Measurements from ENCODE around the gene IFI27L1.
"Not testable (repeated sequence)": the region's sequence is repeated elsewhere in the genome, so short reads cannot be mapped to it uniquely, and the experiment has no call there.

IFI27L1 gene

DNA sequence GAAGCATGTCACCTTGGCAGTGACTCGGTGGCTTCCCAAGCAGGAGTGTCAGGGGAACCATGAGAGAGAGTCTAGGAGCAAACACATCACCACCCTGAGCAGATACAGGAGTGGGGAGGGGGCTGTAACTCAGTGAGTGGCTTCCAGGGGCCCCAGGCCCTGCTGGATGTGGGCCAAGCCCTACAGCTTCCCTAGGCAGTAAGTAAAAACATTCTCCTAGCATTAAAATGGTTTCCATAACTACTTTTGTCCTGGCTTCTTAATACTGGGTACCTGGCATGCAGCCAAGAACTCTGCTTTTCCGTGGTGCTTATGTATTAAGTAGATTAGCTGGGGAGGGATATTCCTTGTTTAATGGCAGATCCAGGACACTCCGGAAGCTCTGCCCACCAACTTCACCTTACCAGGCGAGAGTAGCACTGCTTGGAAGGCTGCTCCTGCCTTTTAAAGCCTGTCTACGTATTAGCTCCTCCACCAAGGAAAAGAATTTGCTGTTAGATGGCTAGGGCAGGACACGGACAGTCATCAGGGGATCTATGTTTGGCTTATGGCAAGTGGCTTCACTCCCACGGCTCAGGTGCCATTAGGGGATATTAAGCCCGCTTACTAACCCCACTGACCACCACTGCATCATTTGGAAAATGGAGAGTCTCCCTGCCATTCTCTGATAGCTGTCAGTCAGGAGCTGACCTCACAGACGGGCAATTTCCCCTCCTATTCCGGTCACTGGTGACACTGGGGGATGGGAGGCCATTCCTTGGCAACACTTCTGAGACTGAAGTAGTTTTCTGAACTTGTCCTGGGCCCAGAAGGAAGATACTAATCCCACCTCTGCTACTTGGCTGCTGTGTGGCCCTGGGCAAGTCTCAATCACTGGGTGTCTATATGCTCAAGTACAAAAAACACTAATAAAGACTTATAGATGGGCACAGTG, 32.2 kb upstream of the IFI27L1 start:
- no peak for DNase-seq

DNA sequence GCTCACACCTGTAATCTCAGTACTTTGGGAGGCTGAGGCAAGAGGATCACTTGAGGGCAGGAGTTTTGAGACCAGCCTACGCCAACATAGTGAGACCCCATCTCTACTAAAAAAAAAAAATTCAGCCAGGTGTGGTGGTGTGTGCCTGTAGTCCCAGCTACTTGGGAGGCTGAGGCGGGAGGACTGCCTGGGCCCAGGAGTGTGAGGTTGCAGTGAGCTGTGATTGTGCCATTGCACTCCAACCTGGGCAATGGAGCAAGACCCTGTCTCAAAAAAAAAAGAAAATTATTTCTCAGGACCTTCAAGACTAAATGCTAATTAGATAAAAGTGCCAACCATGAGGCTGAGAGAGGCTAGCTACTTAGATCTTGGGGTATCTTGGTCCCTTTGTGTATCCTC, 31.5 kb upstream of the IFI27L1 start:
- DNase-seq = no peak

DNA sequence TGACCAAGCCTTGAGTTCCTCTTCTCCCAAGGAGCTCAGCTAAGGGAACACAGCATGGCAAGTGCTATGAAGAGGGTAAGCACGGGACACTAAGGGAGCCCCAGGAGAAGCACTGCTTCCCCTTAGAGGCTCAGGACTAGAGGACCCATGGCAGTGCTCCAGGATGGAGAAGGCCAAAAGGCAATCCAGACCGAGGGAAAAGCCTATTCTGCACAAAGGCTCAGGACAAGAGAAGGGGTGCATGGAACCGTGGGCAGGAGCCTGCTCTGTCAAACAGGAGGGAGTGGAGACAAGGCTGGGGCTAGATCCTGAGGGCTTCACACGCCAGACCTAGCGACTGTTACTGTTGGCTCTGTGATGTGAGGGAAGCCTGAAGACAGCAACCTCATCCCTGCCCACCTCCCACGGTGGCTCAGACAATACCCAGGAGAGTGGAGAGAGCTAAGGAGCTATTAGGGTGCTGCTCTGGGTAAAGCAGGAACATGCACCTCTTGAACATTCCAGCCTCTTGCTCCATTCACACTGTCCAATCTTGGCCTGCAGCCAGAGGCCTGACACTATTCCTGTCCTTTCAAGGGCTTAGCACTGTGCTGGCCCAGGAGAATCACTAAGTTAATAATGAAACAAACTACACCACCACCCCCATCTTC, 30.8 kb upstream of the IFI27L1 start:
- DNase-seq = no peak

DNA sequence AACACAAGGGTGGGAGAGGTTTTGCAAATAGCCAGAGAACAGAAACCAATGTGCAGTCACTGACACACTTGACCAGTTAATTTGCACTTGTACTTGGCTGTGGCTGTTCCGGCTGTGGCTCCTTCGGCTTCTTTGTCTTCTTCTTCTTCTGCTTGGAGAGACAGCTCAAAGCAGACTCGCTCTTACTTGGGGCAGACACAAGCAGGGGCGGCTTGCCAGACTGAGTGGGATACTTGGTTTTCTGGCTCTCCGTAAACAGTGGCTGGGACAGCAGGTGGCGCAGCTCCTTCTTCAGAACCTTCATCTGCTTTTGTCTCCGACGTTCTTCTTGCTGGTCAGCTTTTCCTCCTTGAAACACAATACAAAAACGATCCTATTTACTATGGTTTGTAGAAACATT, 30.0 kb upstream of the IFI27L1 start:
- peak; percentile 5 for DNase-seq

DNA sequence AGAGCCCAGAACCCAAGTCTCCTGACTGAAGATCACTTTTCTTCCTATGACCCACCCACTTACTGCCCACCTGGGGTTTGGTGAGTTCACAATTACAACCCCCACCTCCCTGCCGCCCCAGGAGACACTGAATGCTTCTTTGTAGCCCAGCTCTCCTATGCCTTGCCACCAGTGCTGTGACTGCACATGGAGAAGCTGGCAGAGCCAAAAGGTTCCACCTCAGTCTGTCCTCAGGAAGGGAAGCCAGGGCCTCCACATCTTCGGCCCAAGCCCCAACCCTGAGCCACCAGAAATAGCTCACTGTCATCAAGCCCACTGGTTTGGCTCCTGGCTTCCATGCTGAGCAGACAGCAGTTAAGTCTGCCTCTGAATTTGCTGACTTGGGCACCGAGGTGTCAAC, 29.3 kb upstream of the IFI27L1 start:
- DNase-seq = no peak

DNA sequence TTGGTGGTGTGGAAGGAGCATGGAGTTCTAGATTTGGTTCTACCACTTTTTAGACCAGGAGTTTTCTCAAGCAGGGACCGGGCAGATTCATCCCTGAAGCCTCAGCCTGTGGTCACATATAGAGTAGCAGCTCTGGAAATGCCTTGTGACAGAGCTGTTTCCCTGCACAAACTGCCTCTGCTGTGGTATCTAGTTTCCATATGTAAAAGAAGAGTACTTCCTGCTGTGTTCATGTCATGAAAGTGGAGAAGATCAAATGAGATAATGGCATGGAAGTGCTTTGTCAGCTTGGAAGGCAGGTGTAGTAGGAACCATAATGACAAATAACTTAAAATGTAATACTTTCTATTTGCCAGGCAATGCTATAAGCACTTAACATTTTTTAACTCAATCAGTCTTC, 28.9 kb upstream of the IFI27L1 start:
- DNase-seq = peak; percentile 6

DNA sequence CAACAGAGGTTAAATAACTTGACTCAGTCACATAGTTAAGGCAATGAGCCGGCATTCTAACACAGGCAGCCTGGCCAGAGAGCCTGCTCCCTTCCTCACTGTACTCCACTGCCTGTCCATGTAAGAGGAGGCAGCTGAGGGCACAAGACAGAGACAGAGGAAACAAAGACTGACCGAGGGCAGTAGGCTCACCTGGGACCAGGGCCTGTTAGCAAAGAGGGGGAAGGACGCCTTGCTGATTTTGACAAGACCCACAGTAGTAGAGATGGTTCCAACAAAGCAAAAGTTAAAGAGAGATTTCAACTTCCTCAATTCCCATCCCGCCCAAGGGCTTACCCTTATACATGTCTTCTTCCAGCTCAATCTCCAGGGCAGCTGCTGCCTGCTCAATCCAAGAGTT, 28.4 kb upstream of the IFI27L1 start:
- no peak for DNase-seq

DNA sequence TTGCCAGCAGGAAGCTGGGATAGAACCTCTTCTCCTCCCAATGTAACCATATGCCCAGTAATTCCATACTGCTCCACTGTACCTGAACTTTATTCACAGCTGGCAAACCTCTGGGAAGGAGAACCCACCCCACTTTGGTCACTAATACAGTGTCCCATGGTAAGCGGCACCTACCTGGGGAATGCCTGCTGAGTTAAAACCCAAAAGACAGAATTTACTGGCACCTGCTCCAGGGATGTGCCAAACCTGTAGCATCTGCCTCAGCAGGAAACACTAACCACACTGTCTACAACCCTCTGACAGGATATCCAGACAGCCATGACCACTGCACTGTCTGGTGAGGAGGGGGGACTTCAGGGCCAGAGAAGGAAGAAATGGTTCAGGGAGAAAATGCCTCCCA, 26.7 kb upstream of the IFI27L1 start:
- DNase-seq = no peak

DNA sequence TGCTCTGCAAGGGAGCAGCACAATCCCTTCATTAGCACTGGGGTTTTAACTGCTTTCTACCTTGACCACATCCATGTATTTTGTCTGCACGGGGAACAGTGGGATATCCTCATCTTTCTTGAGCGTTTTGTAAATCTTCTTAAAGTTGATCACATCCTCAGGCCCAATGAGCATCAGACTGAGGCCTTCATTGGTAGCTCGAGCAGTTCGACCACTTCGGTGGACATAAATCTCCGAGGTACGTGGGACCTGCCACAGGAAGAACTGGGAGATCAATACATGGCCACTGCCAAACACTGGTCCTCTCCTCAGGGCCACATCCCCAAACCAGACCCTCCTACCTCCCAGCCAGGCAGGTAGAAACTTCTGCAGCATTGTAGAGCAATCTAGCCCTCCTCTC, 26.2 kb upstream of the IFI27L1 start:
- DNase-seq = no peak

DNA sequence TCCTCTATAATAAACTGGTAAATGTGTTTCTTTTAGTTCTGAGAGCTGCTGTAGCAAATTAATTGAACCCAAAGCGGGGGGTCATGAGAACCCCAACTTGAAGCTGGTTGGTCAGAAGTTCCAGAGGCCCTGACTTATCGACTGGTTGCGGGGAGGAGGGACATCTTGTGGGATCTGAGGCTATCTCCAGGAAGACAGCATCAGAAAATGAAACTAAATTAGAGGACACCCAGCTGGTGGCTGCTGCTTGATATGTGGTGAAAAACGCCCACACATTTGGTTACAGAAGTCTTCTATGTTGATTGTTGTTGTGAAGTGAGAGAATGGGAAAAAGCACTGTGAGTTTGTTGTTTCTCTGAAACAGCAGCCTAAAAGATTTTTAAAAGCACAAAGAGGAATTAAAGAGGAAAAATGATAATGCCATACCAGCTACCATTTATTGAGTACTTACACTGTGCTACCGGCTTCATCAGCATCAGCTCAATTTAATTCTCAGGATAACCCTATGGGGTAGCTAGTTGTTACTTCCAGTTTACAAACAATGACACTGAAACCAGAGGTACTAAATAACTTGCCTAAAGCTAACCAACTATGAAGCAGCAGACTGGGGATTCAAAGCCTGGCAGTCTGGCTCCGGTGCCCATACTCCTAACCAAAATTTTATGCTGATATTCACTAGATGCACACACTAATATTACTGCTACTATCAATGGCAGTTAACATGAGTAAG, 24.4 kb upstream of the IFI27L1 start:
- no peak for DNase-seq

DNA sequence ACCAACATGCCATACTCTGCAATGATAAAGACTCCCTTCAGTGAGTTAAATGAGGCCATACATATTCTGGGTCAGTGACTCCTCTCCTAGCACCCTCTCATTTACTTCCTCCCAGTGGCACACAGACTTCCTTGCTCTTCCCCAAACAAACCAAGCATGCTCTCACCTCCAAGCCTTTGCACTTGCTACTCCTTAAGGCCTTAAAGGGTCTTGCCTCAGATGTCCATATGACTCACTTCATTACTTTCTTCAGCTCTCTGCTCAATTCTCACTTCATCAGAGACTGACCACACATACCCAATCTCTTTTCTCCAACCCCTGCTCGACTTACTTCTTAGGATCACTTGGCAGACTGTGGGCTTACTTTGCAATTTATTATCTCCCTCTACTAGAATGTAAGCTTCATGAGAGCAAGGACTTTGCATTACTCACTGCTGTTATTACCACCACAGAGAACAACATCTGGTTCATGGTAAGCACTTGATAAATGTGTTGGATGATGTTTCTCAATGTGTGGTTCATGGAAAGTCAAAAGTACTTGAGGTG, 22.9 kb upstream of the IFI27L1 start:
- no peak for DNase-seq

DNA sequence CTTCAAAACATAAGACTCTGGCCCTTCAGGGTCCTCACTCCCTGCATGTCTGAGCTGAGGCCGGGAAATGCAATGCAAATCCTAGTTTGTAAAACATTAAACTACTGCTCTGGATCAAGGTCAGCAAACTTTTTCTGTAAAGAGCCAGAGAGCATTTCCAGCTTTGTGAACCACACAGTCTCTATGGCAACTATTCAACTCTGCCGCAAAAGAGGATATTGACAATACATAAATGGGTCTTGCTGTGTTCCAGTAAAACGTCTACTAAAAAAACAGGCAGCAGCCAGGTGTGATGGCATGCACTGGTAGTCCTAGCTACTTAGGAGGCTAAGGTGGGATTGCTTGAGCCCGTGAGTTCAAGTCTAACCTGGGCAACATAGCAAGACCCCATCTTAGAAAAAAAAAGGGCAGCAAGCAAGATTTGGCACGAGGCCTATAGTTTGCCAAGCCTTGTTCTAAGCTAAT, 22.4 kb upstream of the IFI27L1 start:
- no peak for DNase-seq

DNA sequence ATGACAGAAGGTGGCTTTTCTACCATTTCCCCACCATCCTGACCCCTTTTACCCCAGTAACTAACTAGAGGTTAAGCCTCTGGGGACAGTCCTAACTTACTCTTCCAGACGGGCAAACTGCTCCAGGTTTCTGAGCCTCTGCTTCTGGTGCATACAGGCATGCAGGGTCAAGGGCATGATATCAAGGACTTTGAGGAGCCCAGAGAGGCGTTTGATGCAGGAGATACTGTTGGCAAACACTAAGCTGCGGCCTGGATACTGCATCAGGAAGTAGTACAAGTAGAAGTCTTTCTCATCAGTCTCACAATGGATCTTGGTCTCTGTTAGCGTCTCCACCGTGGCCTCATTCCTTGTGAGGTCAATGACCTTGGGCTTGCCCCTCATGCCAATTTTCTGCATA, 21.1 kb upstream of the IFI27L1 start:
- no peak for DNase-seq

DNA sequence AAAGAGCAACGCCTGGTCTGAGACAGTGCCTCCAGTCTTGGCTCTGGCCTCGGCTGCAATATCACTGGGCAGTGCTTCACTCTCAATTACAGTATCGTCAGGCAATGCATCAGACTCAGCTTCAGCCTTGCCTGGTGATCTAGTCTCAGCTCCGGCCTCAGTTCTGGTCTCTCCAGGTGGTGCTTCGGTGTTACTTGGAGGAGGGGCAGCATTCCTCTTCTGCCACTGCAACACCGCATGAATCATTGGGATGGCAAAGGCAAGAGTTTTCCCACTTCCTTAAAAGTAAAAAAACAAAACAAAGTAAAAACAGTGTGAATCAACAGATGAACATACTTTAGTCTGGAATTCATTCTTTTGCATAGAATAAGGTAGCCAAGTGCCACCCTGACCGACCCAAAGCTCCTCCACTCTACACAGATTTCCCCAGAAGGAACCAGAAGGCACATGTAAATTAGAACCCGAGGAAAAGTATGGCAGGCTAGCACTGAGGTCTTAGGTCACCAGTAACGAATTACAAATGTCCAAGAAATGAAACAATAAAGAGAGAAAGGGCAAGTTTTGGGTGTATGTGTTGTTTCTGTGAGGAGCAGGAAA, 18.7 kb upstream of the IFI27L1 start:
- no peak for DNase-seq

DNA sequence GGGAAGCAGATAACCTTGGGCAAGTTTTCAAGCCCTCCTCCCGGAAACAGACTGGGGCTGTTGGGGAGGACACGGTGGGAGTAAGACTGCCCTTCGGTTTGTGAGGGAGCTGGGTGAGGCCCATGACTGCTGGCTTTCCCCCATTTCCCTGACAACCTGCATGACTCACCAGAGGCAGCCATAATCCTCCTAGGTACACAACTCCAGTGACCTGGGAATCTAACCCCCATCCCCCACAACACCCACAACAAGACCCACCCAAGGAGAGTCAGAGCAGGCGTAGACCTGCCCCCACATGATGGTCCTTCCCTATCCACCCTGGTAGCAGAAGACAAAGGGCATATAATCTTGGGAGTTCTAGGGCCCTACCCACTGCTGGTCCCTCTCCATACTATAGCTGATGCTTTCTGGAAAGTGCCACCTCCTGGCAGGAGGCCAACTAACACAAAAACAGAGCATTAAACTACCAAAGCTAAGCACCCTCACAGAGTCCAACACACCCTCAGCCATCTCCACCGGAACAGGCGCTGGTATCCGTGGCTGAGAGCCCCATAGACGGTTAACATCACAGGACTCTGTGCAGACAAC, 14.9 kb upstream of the IFI27L1 start:
- DNase-seq = peak; percentile 65

DNA sequence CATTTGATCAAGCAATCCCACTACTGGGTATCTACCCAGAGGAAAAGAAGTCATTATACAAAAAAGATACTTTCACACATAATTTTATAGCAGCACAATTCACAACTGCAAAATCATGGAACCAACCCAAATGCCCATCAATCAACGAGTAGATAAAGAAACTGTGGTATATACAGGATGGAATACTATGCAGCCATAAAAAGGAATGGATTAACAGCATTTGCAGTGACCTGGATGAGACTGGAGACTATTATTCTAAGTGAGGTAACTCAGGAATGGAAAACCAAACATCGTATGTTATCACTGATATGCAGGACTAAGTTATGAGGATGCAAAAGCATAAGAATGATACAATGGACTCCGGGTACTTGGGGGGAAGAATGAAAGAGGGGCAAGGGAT, 9.0 kb upstream of the IFI27L1 start:
- DNase-seq = not testable (repeated sequence)

DNA sequence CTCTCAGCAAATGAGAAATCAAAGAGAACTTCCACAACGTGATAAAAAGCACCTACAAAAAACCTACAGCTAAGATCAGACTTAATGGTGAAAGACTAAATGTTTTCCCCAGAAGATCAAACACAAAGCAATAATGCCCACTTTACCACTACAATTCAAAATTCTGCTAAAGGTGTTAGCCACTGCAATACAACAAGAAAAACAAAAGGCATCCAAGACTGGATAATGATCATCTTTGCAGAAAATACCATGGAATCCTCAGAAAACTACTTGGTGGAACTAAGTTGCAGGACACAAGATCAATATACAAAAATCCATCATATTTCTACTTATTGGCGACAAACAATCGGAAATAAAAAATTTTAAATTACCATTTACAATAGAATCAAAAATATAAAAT, 6.6 kb upstream of the IFI27L1 start:
- no peak for DNase-seq

DNA sequence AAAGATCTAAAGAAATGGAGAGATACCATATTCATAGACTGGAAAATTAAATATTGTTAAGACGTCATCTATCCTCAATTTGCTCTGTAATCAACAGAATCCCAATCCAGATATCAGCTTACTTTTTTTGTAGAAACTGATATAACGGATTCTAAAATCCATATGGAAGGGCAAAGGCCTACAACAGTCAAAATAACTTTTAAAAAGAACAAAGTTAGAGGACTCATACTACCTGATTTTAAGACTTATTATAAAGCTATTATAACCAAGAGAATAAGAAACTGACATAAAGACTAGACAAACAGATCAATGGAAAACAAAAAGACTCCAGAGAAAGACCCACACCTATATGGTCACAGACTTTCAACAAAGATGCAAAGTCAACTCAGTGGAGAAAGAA, 6.1 kb upstream of the IFI27L1 start:
- no peak for DNase-seq

DNA sequence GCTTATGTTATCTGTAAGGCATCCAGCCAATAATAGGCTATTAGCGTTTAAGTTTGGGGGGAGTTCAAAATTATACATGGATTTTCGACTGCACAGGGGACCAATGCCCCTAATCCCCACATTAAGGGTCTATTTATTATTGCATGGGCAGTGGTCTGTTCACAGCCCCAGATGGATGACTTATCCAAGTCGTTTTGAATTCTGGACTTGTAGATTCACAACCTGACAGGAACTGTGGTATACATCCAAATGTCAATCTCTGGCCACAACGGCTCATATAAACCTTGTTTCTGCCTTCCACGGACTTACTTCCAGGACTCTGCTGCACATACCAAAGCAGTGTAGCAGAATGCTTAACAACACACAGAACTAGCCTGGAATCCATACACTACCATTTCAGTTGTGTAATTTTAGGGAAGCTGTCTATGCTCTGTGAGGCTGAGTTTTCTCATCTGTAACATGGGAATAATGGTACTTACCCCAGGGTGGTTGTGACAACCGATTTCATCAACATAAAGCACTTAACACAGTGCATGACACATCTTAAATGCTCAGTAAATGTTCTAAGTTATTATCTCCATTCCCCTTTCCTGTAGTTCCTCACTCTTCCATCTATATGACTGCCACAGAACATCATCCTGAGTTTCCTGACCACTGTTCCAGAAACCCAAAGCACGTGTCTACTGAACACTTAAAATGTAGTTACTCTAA, 3.8 kb upstream of the IFI27L1 start:
- no peak for DNase-seq

DNA sequence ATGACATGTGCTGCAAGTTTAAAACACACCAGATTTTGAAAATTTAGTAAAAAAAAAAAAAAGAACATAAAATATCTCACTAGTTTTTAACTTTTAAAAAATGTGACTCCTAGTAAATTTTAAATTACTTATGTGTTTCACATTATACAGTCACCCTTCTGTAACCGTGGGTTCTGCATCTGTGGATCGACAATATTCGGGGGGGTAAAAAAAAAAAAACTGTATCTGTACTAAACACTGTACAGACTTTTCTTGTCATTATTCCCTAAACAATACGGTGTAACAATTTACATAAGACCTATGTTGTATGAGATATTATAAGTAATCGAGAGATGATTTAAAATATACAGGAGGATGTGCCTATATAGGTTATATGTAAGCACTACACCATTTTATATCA, 3.3 kb upstream of the IFI27L1 start:
- DNase-seq = no peak

DNA sequence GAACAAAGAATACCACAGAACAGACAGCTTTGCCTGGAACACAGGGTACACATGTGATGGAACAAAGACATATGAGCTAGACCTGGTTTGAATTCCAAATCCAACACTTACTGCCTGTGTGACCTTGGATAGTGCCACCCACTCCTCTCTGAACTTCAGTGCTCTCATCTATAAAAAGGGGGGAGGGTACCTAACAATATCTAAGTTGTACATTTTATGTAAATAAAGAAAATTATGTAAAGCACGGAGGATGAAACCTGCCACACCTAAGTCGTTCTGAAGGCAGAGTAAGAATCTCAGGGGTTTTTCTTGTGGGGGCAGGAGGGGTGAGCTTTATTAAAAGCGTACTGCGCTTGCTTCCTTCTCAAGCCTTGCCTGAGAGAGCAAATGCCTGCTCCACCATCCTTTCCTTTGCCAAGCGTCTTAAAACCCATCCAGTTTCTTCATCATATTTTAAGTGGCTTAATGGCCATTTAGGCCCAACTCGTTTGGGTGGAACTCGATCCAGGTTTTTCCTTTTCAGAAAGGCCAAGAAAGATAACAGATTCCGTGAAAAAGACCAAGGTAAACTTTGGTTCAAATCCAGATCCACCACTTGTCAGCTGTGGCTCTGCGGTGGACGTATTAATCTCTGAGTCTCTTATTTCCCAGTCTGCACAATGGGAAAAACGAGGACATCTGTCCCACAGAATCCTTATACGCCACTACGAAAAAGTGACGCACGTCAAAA, 1.1 kb upstream of the IFI27L1 start:
- peak; percentile 26 for DNase-seq
